Activated T-helper 17 cell treated with anti-CD3 and anti-CD28 coated beads, Interleukin-2, amount 50 U/mL, for 72 hours (primary cell): Measurements from ENCODE around the gene GPS1. TPM values are rescaled to one million over a fixed set of nuclear protein-coding genes. Genes with fewer than 3 reads are reported as not detected.

Experiments used
- ATAC-seq: fragments of 150-1000 bp; cut with Tn5 transposase; replicated peaks from 2 replicates; pipeline ENCODE4 v1.10.0; 2021; ENCODE audit warnings: mild to moderate bottlenecking, moderate library complexity
- H3K27ac Mint-ChIP-seq: one replicate; pipeline ENCODE4 v1.8.0; 2022; ENCODE audit warnings: mixed read lengths
- H3K27me3 Mint-ChIP-seq: one replicate; pipeline ENCODE4 v1.8.0; 2022; ENCODE audit warnings: mixed read lengths
- H3K36me3 Mint-ChIP-seq: one replicate; pipeline ENCODE4 v1.8.0; 2022; ENCODE audit warnings: low read depth, mild to moderate bottlenecking, mixed read lengths
- H3K4me1 Mint-ChIP-seq: one replicate; pipeline ENCODE4 v1.8.0; 2022; ENCODE audit warnings: mixed read lengths
- H3K4me3 Mint-ChIP-seq: one replicate; pipeline ENCODE4 v1.8.0; 2022; ENCODE audit warnings: mild to moderate bottlenecking, mixed read lengths
- H3K9me3 Mint-ChIP-seq: one replicate; pipeline ENCODE4 v1.8.0; 2022; ENCODE audit warnings: mixed read lengths
- total RNA-seq, 2 donors: library from RNA; stranded (reverse); gene quantifications; one replicate each; pipeline ENCODE4 v1.2.3, GENCODE V29; 2022

Gene GPS1
- 10 to 100 TPM; 46.2 to 97.2 TPM for total RNA-seq

DNA sequence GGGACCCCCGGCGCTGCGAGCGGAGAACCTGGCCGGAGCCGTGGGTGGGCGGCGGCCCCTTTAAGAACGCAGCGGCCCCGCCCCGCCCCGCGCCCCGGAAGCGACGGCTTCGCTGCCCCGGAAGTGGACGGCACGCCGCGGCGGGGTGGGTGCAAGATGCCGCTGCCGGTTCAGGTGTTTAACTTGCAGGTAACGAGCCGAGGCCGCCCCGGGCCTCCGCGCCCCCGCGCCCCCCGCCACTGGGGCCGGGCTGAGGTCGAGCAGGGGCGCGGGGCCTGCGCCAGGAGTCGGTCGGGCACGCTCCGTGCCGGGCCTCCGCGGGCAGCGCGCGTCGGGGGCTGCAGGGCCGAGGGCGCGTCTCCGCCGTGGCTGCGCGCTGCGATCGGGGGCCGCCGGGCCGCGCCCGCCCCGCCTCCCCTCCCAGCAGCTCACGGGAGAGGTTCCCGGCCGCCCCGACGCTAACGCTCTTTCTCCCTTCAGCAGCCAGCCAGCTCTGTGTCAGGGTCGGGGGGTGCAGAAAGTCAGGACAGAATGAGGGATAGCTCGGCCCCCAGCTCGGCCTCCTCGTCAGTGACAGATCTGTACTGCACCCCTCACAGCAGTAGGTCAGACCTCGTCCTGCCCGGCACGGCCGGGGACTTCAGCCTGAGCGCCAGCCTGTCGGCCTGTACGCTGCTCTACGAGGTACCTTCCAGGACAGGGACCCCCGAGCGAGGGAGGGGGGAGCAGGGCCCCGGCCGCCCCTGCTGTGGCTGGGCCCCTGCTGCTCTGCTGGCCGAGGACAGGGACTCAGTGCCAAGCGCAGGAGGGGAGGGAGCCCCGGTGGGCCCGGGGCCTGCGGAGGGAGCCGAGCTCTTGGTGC is at the start of gene GPS1, which contains the start of gene RFNG:
Gene GPS1 (plus strand): TSS at position 123 of the 862 bp plus-strand sequence. CDS start 34 bp downstream, at position 157.
Gene RFNG (minus strand): TSS at position 36 of the 862 bp plus-strand sequence. CDS start 45 bp downstream, outside the sequence.
- H3K4me1 Mint-ChIP-seq, result no peaks in the 10 kb centered on the region
- peak; percentile 94 for ATAC-seq
- H3K27ac Mint-ChIP-seq, result peak within 1 kb of the TSS; percentile 84

DNA sequence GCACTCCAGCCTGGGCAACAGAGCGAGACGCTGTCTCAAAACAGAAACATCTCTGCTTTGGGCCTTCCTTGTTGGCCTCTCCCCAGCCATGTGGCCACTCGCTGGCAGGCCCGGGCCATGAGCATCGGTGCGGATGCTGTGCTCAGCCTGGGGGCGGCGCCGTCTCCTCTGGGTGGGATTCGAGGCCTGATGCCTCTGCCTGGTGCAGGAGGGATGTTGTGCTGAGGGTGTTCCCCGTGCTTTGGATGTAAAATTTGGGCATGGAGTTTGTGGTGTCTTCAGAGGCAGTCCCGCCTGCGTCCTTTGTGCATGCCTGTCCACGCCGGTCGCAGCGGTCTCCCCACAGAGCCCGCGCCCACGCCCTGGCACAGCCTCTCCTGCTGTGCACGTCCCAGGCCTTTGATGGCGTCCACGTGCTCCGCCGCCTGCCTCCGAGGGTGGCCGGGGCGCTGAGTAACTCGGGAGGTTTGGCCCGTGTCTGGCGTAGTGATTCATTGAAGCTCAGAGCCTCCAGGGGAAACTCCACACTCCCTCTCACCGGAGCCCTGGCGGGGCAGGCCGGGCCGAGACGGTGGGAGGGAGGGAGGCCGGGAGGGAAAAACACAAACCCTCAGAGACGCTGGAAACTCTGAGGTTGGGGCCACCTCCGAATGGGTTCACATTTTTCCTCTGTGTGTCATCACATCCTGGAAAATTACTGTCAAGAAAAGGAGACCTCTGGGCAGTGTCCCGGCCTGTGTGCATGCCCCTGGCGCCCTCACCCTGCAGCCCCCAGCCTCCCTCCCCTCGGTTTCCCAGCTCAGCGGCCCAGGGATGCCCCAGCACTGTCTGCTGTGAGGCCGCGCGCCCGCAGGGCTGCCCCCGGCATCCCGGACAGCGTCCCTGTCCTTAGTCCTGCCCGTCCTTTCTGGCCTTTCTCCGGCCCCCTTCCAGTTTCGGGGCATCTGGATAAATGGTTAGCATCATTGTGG is 48.0 kb upstream of the GPS1 start:
- peak overlapping the region; percentile 33 for H3K27ac Mint-ChIP-seq
- H3K9me3 Mint-ChIP-seq, result no peaks in the 10 kb centered on the region
- H3K4me1 Mint-ChIP-seq, result no peaks in the 10 kb centered on the region
- H3K4me3 Mint-ChIP-seq, result peak overlapping the region; percentile 50
- H3K27me3 Mint-ChIP-seq, result no peaks in the 10 kb centered on the region
- no peaks in the 10 kb centered on the region for H3K36me3 Mint-ChIP-seq
- ATAC-seq, result peak; percentile 97

More for the DNA sequence above, at the start of gene GPS1, which contains the start of gene RFNG:
- no peaks in the 10 kb centered on the region for H3K9me3 Mint-ChIP-seq
- H3K36me3 Mint-ChIP-seq, result peaks cover 17% of the 10 kb centered on the region
- H3K27me3 Mint-ChIP-seq, result no peaks in the 10 kb centered on the region
- H3K4me3 Mint-ChIP-seq, result peak within 1 kb of the TSS; percentile 87

DNA sequence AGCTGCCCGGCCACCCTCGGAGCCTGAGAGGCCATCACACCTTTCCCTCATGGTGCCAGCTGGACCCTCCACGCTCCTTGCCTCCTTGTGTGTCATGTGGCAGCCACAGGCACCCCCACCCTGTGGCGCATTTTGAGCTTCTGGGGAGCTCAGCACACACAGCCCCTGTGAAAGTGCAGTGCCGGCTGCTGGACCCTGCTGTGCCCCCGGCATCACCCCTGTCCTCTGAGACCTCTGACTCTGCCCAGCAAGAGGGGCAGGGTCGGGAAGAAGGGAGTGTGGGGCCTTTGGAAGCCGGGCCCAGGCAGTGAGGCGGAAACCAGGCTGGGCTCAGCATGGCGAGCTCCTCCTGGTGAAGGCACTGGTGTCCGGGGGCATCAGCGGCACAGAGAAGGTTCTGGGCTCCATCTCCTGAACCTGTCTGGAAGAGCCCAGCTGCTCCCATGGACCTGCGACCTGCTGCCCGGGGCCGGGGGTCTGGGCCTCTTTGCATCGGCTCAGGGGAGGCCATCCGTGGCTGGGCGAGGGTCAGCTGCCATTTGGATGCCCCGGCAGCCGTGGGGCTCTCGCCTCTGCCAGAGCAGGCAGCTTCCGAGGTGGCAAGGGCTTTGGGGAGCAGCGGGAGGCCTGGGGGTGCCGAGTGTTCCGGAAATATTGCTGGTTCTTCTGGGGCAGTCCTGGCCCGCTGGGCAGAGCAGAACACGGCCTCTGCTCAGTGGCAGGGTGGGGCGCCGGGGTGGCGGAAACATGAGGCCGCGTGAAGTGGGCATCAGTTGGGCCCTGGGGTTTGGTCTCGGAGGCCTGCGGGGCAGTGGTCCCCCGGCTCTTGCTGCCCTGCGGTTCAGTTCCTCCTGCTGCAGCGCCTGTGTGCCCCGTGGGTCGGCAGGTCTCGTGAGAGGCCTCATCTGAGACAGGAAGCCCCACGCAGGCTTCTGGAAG is 46.9 kb upstream of the GPS1 start:
- H3K27me3 Mint-ChIP-seq, result no peaks in the 10 kb centered on the region
- H3K27ac Mint-ChIP-seq, result no peak overlapping the region
- H3K4me3 Mint-ChIP-seq, result no peak overlapping the region
- no peaks in the 10 kb centered on the region for H3K4me1 Mint-ChIP-seq
- no peaks in the 10 kb centered on the region for H3K36me3 Mint-ChIP-seq
- H3K9me3 Mint-ChIP-seq, result no peaks in the 10 kb centered on the region
- no peak for ATAC-seq

GRCh38 chr17:82005701-82006348 is 45.9 kb upstream of the GPS1 start:
- Mint-ChIP-seq H3K9me3 (no peaks in the 10 kb centered on the region), H3K27me3 (no peaks in the 10 kb centered on the region), H3K4me3 (no peak overlapping the region), H3K27ac (no peak overlapping the region), H3K4me1 (no peaks in the 10 kb centered on the region), H3K36me3 (no peaks in the 10 kb centered on the region)
- no peak for ATAC-seq

GRCh38 chr17:82006468-82007227 is 45.0 kb upstream of the GPS1 start:
- Mint-ChIP-seq H3K27ac (no peak overlapping the region), H3K4me3 (no peak overlapping the region), H3K36me3 (no peaks in the 10 kb centered on the region), H3K9me3 (no peaks in the 10 kb centered on the region), H3K4me1 (no peaks in the 10 kb centered on the region), H3K27me3 (no peaks in the 10 kb centered on the region)
- ATAC-seq, result no peak

GRCh38 chr17:82007228-82007494 is 44.5 kb upstream of the GPS1 start:
- no peaks in the 10 kb centered on the region for H3K27me3 Mint-ChIP-seq
- H3K4me3 Mint-ChIP-seq, result no peak overlapping the region
- H3K4me1 Mint-ChIP-seq, result no peaks in the 10 kb centered on the region
- no peak overlapping the region for H3K27ac Mint-ChIP-seq
- no peaks in the 10 kb centered on the region for H3K9me3 Mint-ChIP-seq
- no peak for ATAC-seq
- no peaks in the 10 kb centered on the region for H3K36me3 Mint-ChIP-seq

GRCh38 chr17:82007495-82008257 is 44.0 kb upstream of the GPS1 start:
- no peaks in the 10 kb centered on the region for H3K9me3 Mint-ChIP-seq
- H3K27me3 Mint-ChIP-seq, result no peaks in the 10 kb centered on the region
- H3K36me3 Mint-ChIP-seq, result no peaks in the 10 kb centered on the region
- H3K4me3 Mint-ChIP-seq, result no peak overlapping the region
- no peak for ATAC-seq
- no peak overlapping the region for H3K27ac Mint-ChIP-seq
- H3K4me1 Mint-ChIP-seq, result no peaks in the 10 kb centered on the region

DNA sequence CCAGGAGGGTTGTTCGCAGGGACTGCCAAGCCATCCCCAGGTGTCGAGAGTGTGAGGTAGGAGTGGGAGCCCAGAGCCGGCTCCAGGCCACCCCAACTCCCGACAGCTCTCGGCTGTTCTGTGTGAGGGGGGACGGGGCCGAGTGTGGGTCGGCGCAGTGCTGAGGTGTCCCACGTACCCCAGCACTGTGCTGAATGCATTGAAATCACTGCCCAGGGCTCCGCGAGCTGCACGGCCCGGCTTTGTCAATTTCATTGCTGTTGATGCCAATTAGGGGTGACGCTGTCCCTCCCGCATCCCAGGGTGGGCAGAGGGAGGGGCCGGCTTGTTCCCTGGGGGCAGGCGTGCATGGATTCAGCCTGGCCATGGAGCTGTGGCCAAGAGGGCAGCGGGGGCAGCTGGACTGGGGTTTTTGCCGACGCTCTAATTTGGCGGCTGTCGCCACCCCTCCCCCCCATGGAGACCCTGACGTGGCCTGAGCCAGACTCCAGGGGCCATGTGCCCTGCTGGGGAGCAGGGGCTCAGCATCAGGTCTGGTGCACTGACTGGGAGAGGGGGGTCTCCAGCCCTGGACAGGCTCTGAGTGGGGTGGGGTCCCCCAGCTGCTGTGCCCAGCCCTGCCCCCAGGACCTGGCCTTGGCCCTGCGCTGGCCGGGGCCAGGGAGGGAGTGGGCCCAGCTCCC is 43.3 kb upstream of the GPS1 start:
- H3K27me3 Mint-ChIP-seq, result no peaks in the 10 kb centered on the region
- no peak overlapping the region for H3K27ac Mint-ChIP-seq
- H3K36me3 Mint-ChIP-seq, result no peaks in the 10 kb centered on the region

DNA sequence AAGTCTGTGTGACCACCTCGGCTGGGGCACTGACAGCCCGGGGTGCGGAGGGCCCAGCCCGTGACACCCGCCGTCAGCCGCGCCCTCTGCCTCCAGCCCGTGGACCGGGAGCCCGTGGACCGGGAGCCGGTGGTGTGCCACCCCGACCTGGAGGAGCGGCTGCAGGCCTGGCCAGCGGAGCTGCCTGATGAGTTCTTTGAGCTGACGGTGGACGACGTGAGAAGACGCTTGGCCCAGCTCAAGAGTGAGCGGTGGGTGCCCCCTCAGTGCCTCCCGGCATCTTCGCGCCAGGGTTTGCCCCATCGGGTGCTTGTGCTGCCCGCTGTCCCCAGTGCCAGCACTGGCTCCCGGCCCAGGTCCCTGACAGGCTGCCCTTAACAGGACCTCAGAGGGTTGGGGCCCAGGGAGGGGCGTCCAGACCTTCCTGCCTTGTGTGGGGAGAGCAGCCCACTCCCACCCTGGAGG is 42.7 kb upstream of the GPS1 start:
- no peak for ATAC-seq
- Mint-ChIP-seq H3K27me3 (no peaks in the 10 kb centered on the region), H3K36me3 (no peaks in the 10 kb centered on the region), H3K4me1 (no peaks in the 10 kb centered on the region), H3K9me3 (no peaks in the 10 kb centered on the region), H3K27ac (no peak overlapping the region), H3K4me3 (no peak overlapping the region)

More for the DNA sequence above, 43.3 kb upstream of the GPS1 start:
- H3K9me3 Mint-ChIP-seq, result no peaks in the 10 kb centered on the region
- H3K4me1 Mint-ChIP-seq, result no peaks in the 10 kb centered on the region
- ATAC-seq, result no peak
- no peak overlapping the region for H3K4me3 Mint-ChIP-seq

DNA sequence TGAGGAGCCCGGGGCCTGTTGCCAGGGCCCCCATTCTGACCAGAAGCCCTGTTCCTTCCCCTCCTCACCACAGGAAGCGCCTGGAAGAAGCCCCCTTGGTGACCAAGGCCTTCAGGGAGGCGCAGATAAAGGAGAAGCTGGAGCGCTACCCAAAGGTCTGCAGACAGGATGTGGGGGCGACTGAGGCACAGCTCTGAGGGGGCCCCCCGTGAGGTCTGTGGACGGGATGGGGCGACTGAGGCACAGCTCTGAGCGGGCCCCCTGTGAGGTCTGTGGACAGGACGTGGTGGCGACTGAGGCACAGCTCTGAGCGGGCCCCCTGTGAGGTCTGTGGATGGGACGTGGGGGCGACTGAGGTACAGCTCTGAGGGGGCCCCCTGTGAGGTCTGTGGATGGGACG is 42.3 kb upstream of the GPS1 start:
- no peaks in the 10 kb centered on the region for H3K9me3 Mint-ChIP-seq
- H3K4me1 Mint-ChIP-seq, result no peaks in the 10 kb centered on the region
- no peak overlapping the region for H3K4me3 Mint-ChIP-seq
- no peak overlapping the region for H3K27ac Mint-ChIP-seq
- ATAC-seq, result no peak
- no peaks in the 10 kb centered on the region for H3K27me3 Mint-ChIP-seq
- H3K36me3 Mint-ChIP-seq, result no peaks in the 10 kb centered on the region

- Mint-ChIP-seq H3K36me3 (no peaks in the 10 kb centered on the region), H3K27me3 (no peaks in the 10 kb centered on the region), H3K27ac (no peak overlapping the region), H3K4me3 (no peak overlapping the region), H3K4me1 (no peaks in the 10 kb centered on the region), H3K9me3 (no peaks in the 10 kb centered on the region)
- no peak for ATAC-seq
Measured at GRCh38 chr17:82010575-82011525, 40.8 kb upstream of the GPS1 start.
